Retinal pigment epithelial cell (primary cell): ENCODE data around the gene RSAD1.
A peak's percentile ranks its signal among the peaks of the same experiment; 100 is the strongest.
"Not testable (repeated sequence)": the region's sequence is repeated elsewhere in the genome, so short reads cannot be mapped to it uniquely, and the experiment has no call there.

Source experiments
- DNase-seq: peaks from one replicate; pipeline ENCODE4 v3.0.0-alpha.2; 2010; ENCODE audit warnings: low read depth
- H3K4me3 ChIP-seq: 2 replicates; pipeline ENCODE4 v1.5.1; 2011; ENCODE audit warnings: mild to moderate bottlenecking, low read length, control low read depth, moderate library complexity
- CTCF ChIP-seq: conservative IDR thresholded peaks from 2 replicates; pipeline ENCODE4 v1.5.1; 2011; ENCODE audit warnings: low read depth, low read length, control low read depth, inconsistent platforms

Gene RSAD1

GRCh38 chr17:50469208-50469605, 9.5 kb upstream of the RSAD1 start:
- TF ChIP-seq CTCF = no peak
- H3K4me3 ChIP-seq = peak overlapping the region; percentile 43
- DNase-seq = no peak

- H3K4me3 ChIP-seq = no peak overlapping the region
- no peak for TF ChIP-seq CTCF
- no peak for DNase-seq
These were observed 8.9 kb upstream of the RSAD1 start for GRCh38 chr17:50469671-50470305.

- TF ChIP-seq CTCF = no peak
- H3K4me3 ChIP-seq = no peak overlapping the region
- no peak for DNase-seq
These were observed 8.2 kb upstream of the RSAD1 start for GRCh38 chr17:50470426-50470825.

GRCh38 chr17:50471009-50471905, 7.4 kb upstream of the RSAD1 start:
- DNase-seq = no peak
- H3K4me3 ChIP-seq = no peak overlapping the region
- no peak for TF ChIP-seq CTCF

GRCh38 chr17:50472286-50472685, 6.4 kb upstream of the RSAD1 start:
- DNase-seq = no peak
- no peak overlapping the region for H3K4me3 ChIP-seq
- no peak for TF ChIP-seq CTCF

GRCh38 chr17:50472761-50473161, 5.9 kb upstream of the RSAD1 start:
- DNase-seq, H3K4me3 ChIP-seq: not testable (repeated sequence)
- peak; percentile 25 for TF ChIP-seq CTCF

GRCh38 chr17:50473901-50474300, 4.8 kb upstream of the RSAD1 start:
- H3K4me3 ChIP-seq = no peak overlapping the region

More at GRCh38 chr17:50473901-50474300, 4.8 kb upstream of the RSAD1 start:
- no peak for DNase-seq
- TF ChIP-seq CTCF = no peak
